Activated CD4-positive, alpha-beta T cell treated with anti-CD3 and anti-CD28 coated beads, Interleukin-2, amount 10 ng/mL, durations not matched to agents 7 days and 5 days (primary cell): Measurements from ENCODE around the gene HECTD2. TPM values are rescaled to one million over a fixed set of nuclear protein-coding genes. Genes with fewer than 3 reads are reported as not detected.
A peak's percentile ranks its signal among the peaks of the same experiment; 100 is the strongest.
"Not testable (repeated sequence)": the region's sequence is repeated elsewhere in the genome, so short reads cannot be mapped to it uniquely, and the experiment has no call there.

Experiments
- CTCF ChIA-PET: fragments of 350-600 bp; sonication (Branson Sonifier 250); formaldehyde crosslinking; loops from one replicate; lab custom pipeline; 2021; ENCODE audit warnings: antibody characterized with exemption; lab: Charles Lee
- POLR2A ChIA-PET: fragments of 350-600 bp; sonication (Branson Sonifier 250); formaldehyde crosslinking; loops from one replicate; lab custom pipeline; 2021; ENCODE audit warnings: antibody characterized with exemption; lab: Charles Lee
- DNase-seq: peaks from one replicate; pipeline ENCODE4 v3.0.0-alpha.2; 2020
- H3K27ac Mint-ChIP-seq: one replicate; pipeline ENCODE4 v1.8.0; 2021; ENCODE audit warnings: mild to moderate bottlenecking, moderate library complexity, mixed read lengths
- H3K27me3 Mint-ChIP-seq: one replicate; pipeline ENCODE4 v1.8.0; 2021; ENCODE audit warnings: mixed read lengths
- H3K36me3 Mint-ChIP-seq: one replicate; pipeline ENCODE4 v1.8.0; 2021; ENCODE audit warnings: low read depth, mixed read lengths
- H3K4me1 Mint-ChIP-seq: one replicate; pipeline ENCODE4 v1.8.0; 2021; ENCODE audit warnings: mixed read lengths
- H3K4me3 Mint-ChIP-seq: one replicate; pipeline ENCODE4 v1.8.0; 2021; ENCODE audit warnings: mild to moderate bottlenecking, moderate library complexity, mixed read lengths
- H3K9me3 Mint-ChIP-seq: one replicate; pipeline ENCODE4 v1.8.0; 2021; ENCODE audit warnings: mixed read lengths
- total RNA-seq, 2 experiments: library from RNA; stranded (reverse); gene quantifications; one replicate each; pipeline ENCODE4 v1.2.3, GENCODE V29; 2021

The HECTD2 gene, protein sequence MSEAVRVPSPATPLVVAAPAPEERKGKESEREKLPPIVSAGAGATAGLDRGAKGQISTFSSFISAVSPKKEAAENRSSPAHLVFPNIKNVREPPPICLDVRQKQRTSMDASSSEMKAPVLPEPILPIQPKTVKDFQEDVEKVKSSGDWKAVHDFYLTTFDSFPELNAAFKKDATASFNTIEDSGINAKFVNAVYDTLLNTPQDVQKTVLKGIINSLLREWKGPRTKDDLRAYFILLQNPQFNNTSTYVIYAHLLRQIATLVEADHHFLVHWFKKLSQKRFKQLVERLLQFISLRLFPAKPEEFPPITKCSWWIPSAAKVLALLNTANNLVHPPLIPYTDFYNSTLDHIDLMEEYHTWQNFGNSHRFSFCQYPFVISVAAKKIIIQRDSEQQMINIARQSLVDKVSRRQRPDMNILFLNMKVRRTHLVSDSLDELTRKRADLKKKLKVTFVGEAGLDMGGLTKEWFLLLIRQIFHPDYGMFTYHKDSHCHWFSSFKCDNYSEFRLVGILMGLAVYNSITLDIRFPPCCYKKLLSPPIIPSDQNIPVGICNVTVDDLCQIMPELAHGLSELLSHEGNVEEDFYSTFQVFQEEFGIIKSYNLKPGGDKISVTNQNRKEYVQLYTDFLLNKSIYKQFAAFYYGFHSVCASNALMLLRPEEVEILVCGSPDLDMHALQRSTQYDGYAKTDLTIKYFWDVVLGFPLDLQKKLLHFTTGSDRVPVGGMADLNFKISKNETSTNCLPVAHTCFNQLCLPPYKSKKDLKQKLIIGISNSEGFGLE
- total RNA-seq = 1 to 10 TPM; 2.6 to 3.1 TPM

DNA sequence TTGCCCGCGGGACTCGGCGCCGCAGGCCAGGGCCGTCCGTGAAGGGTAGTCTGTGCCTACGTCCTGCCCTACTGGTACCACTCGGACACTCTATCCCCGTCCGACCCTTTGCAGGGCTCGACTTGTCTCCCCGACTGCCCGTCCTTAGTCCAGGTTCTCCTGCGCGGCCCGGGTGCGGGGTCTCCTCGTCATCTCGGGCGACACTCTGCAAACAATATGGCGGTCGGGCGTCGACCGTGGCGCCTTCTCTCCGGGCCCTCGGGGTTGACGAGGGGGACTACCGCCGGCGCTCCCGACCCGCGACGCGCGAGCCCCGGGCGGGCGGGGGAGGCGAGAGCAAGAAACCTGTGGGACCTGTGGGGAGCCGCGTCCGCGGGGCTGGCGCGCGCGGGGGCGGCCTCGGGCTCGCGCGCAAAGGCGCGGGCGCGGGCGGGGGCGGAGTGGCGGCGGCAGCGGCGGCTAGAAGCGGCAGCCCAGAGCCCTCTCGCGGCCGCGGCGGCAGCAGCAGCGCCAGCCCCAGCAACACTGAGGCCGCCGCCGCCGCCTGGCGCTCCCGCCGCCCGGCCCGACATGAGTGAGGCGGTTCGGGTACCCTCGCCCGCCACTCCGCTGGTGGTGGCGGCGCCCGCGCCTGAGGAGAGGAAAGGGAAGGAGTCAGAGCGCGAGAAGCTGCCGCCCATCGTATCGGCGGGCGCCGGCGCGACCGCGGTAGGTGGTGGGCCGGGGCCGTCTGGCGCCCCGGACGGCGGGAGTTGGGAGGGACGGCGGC is at the start of gene HECTD2:
HECTD2 (plus strand) TSS at position 476 of the 769 bp plus-strand sequence; CDS start at position 571, 95 bp downstream.
- peak; percentile 72 for DNase-seq
- CTCF ChIA-PET = no interaction called here
- Mint-ChIP-seq H3K27me3 (peaks cover 19% of the 10 kb centered on the region), H3K36me3 (no peaks in the 10 kb centered on the region), H3K9me3 (no peaks in the 10 kb centered on the region), H3K27ac (peak within 1 kb of the TSS; percentile 97), H3K4me1 (peaks cover 18% of the 10 kb centered on the region), H3K4me3 (peak within 1 kb of the TSS; percentile 77)
- POLR2A ChIA-PET = no interaction called here

DNA sequence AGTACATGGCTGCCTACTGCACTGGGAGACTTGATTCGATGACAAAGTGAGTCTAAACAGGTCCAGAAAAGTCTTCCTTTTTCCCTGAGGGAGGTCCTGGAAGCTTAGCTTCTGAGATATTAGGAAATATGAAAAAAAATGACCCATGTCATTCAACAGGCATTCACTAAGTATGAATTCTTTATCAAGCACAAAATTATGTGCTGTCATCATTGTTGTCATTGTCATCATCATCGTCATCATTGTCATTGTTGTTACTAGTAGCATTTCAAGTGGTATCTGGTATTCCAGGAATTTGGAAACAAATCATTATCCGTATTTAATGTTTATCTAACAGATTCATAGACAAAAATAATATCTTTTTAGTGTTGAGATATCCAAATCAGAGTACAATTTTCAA is 49.7 kb upstream of the HECTD2 start:
- POLR2A ChIA-PET = no interaction called here
- CTCF ChIA-PET = no interaction called here
- H3K4me1 Mint-ChIP-seq = no peaks in the 10 kb centered on the region
- peaks cover 45% of the 10 kb centered on the region for H3K27me3 Mint-ChIP-seq
- peaks cover 2% of the 10 kb centered on the region for H3K9me3 Mint-ChIP-seq
- no peaks in the 10 kb centered on the region for H3K36me3 Mint-ChIP-seq
- no peak for DNase-seq
- no peak overlapping the region for H3K4me3 Mint-ChIP-seq
- H3K27ac Mint-ChIP-seq = no peak overlapping the region

DNA sequence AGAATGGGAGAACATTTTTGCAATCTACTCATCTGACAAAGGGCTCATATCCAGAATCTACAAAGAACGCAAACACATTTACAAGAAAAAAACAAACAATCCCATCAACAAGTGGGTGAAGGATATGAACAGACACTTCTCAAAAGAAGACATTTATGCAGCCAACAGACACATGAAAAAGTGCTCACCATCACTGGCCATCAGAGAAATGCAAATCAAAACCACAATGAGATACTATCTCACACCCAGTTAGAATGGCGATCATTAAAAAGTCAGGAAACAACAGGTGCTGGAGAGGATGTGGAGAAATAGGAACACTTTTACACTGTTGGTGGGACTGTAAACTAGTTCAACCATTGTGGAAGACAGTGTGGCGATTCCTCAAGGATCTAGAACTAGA is 44.6 kb upstream of the HECTD2 start:
- DNase-seq, H3K36me3 Mint-ChIP-seq, CTCF ChIA-PET, POLR2A ChIA-PET, H3K4me3 Mint-ChIP-seq, H3K9me3 Mint-ChIP-seq, H3K4me1 Mint-ChIP-seq, H3K27ac Mint-ChIP-seq: not testable (repeated sequence)
- H3K27me3 Mint-ChIP-seq = peaks cover 34% of the 10 kb centered on the region

DNA sequence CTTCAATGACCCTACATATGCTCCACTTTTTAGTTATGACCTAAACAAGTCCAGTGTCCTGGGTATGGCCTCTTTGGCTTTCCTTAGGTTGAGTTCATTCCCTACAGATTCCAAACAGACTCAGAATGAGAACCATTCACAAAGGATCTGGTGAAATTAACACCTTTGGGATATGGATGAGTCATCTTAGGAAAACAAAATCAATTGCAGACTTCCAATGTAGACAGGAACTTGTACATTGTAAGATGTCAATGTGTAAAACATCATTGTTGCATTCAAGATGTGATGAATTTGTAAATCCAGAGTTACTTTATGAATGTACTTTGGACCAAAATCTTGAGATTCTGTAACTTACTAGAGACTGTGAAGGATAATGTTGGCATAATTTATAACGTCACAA is 43.4 kb upstream of the HECTD2 start:
- ChIA-PET POLR2A (no interaction called here), CTCF (no interaction called here)
- DNase-seq = no peak
- peaks cover 25% of the 10 kb centered on the region for H3K27me3 Mint-ChIP-seq
- peaks cover 2% of the 10 kb centered on the region for H3K9me3 Mint-ChIP-seq
- no peaks in the 10 kb centered on the region for H3K36me3 Mint-ChIP-seq
- H3K27ac Mint-ChIP-seq = no peak overlapping the region
- H3K4me1 Mint-ChIP-seq = no peaks in the 10 kb centered on the region
- H3K4me3 Mint-ChIP-seq = no peak overlapping the region

DNA sequence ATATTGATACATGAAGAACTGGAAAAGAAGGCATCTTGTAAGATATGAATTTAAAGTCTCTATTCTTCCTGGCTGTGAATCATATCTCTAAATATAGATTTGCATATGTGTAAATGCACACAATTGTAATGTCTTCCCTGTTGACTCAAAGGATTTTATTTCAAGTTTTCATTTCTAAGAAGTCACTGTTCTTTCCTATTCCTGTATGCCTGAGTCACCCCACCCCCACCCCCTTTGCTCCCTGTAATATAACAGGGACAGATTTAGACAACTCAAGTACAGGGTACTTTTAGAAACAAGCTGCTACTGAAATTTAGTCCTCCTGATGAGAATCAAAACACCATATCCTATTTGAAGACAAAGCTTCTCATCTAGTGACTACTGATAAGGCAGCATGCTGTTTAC is 43.0 kb upstream of the HECTD2 start:
- no peaks in the 10 kb centered on the region for H3K4me1 Mint-ChIP-seq
- H3K27me3 Mint-ChIP-seq = peaks cover 23% of the 10 kb centered on the region
- no peak overlapping the region for H3K27ac Mint-ChIP-seq
- no peak overlapping the region for H3K4me3 Mint-ChIP-seq
- no peaks in the 10 kb centered on the region for H3K36me3 Mint-ChIP-seq
- peaks cover 2% of the 10 kb centered on the region for H3K9me3 Mint-ChIP-seq
- ChIA-PET CTCF (no interaction called here), POLR2A (no interaction called here)
- DNase-seq = no peak

DNA sequence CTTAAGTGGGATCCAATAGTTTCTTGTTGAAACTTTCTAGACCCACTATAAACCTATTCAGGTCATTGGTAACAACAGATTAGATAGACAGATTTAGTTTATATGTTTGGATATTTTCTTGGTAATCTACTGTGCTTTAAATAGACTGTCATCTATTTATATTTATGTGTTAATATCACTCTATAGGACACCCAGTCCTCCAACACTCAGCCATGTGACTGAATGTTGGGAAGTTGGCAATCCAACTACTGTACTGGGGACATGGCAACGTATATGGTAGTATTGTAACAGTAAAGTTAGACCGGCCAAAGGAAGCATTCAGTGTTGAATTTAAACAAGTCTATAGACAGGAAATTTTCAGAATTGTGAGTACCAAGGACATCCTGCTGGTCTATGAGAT is 42.6 kb upstream of the HECTD2 start:
- no peak for DNase-seq
- Mint-ChIP-seq H3K27me3 (peaks cover 19% of the 10 kb centered on the region), H3K4me3 (no peak overlapping the region), H3K4me1 (no peaks in the 10 kb centered on the region), H3K27ac (no peak overlapping the region), H3K9me3 (peaks cover 2% of the 10 kb centered on the region), H3K36me3 (no peaks in the 10 kb centered on the region)
- CTCF ChIA-PET = no interaction called here
- POLR2A ChIA-PET = no interaction called here

DNA sequence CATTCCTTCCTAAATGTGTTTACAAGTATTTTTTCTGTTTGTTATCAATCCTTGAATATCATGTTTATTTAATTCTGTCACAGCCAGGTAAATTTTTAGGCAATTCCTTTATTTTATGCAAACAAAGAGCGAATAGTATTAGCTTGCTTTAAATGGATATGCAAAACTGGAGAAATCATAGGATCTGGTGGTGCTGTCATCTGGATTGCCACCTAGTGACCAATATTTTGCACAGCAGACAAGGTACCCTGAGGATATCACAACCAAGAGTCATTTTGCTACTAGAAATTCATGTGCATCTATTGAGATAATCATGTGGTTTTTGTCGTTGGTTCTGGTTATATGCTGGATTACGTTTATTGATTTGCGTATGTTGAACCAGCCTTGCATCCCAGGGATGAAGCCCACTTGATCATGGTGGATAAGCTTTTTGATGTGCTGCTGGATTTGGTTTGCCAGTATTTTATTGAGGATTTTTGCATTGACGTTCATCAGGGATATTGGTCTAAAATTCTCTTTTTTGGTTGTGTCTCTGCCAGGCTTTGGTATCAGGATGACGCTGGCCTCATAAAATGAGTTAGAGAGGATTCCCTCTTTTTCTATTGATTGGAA is 40.1 kb upstream of the HECTD2 start:
- H3K4me3 Mint-ChIP-seq, H3K36me3 Mint-ChIP-seq, DNase-seq, POLR2A ChIA-PET, H3K4me1 Mint-ChIP-seq, H3K27me3 Mint-ChIP-seq, H3K27ac Mint-ChIP-seq: not testable (repeated sequence)
- CTCF ChIA-PET = interaction anchor here (1.2 kb wide), 1 partner anchor 10 kb away, joined by 5 read pairs; no protein-coding TSS in a partner anchor
- peaks cover 12% of the 10 kb centered on the region for H3K9me3 Mint-ChIP-seq

DNA sequence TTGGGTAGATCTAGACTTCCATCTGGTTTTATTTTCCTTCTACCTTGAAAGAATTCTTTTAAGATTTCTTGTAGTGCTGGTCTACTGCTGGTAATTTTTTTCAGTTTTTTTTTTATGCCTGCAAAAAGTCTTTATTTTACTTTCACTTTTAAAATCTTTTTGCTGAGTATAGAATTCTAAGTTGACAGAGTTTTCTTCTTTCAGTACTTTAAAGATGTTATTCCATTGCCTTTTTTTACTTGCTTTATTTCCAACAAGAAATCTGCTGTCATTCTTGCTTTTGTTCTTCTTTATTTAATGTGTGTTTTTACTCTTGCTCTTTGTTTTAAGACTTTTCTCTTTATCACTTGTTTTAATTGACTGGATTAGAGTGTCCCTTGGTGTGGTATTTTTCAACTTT is 36.1 kb upstream of the HECTD2 start:
- CTCF ChIA-PET = no interaction called here
- Mint-ChIP-seq H3K4me1 (no peaks in the 10 kb centered on the region), H3K36me3 (no peaks in the 10 kb centered on the region)

DNA sequence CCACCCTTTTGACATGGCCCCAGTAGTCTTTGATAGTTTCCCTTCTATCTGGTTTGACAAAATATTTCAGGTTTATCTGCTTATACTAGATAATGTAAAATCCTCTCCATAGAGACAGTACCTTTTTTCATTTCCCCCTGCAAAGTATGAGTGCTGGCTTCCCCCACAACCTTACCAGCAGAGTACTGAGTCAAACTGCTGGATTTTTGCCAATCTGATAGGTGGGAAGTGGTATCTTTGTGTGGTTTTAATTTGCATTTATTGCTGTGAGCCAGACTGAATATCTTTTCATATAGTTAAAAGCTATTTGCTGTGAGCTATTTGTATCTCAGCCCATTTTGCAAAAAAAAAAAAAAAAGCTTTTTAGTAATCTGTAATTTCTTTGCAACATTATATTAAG is 32.1 kb upstream of the HECTD2 start:
- no peaks in the 10 kb centered on the region for H3K4me1 Mint-ChIP-seq
- CTCF ChIA-PET = interaction anchor here (0.6 to 1.2 kb wide), 2 partner anchors 89 to 1344 kb away, joined by 3 read pairs; no protein-coding TSS in a partner anchor
- no peak for DNase-seq
- peaks cover 30% of the 10 kb centered on the region for H3K9me3 Mint-ChIP-seq
- H3K4me3 Mint-ChIP-seq = no peak overlapping the region
- POLR2A ChIA-PET = no interaction called here
- H3K27me3 Mint-ChIP-seq = peaks cover 14% of the 10 kb centered on the region
- peaks cover 2% of the 10 kb centered on the region for H3K36me3 Mint-ChIP-seq
- no peak overlapping the region for H3K27ac Mint-ChIP-seq

More for the DNA sequence above, 36.1 kb upstream of the HECTD2 start:
- H3K4me3 Mint-ChIP-seq = no peak overlapping the region
- H3K27ac Mint-ChIP-seq = no peak overlapping the region
- H3K27me3 Mint-ChIP-seq = peaks cover 12% of the 10 kb centered on the region
- no peak for DNase-seq
- POLR2A ChIA-PET = interaction anchor here (0.7 kb wide), 1 partner anchor 28 kb away, joined by 3 read pairs; no protein-coding TSS in a partner anchor
- peaks cover 27% of the 10 kb centered on the region for H3K9me3 Mint-ChIP-seq

DNA sequence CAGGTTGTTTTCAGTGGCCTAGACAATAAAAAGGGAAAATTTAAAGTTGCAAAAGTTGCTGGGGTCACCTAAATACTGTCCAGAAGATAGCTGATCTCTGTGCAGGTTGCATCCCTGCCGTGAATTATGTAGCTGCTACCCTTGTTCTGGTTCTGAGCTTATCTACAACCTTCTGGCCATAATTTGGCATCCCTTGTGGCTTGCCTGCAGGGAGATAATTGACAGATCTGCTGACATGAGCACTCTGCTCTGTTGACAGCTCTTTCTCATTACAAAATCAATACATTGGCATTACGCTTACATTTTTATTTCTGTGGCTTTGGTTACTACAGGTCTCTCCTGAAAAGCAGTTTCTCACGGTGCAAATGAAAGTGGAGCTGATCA is 29.3 kb upstream of the HECTD2 start:
- Mint-ChIP-seq H3K27ac (no peak overlapping the region), H3K27me3 (peaks cover 17% of the 10 kb centered on the region), H3K4me3 (no peak overlapping the region), H3K36me3 (peaks cover 2% of the 10 kb centered on the region), H3K9me3 (peaks cover 14% of the 10 kb centered on the region), H3K4me1 (no peaks in the 10 kb centered on the region)
- no peak for DNase-seq
- ChIA-PET POLR2A (no interaction called here), CTCF (no interaction called here)

DNA sequence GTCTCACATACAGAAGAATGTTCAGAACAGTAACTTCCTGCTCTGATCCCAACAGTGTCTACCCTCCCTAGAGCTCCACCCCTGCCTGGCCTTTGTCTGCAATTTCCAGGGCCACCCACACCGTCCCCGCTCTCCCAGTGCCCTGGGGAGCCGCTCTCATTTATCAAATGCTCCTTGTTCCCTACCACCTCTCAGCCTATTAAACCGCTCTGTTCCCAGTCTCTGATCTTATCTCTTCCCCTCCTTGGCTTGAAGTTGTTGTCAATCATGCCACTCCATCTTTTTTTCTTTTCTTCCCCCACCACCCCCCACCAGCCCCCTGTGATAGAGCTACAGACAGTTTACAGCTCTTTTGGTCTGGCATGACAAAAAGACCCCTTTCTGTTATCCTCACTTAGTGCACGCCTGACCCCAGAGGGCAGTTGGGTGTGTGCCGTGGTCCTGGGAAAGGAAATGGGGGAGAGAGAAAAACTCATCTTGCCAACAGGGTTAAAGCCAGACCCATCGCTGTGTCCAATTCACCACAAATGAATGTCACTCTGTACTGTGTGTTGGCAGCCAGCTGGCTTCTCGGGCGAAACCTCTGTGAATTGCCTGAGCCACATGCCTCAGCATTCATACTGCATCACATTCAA is 28.8 kb upstream of the HECTD2 start:
- H3K27ac Mint-ChIP-seq = no peak overlapping the region
- no peak overlapping the region for H3K4me3 Mint-ChIP-seq
- peaks cover 12% of the 10 kb centered on the region for H3K9me3 Mint-ChIP-seq
- H3K27me3 Mint-ChIP-seq = peaks cover 15% of the 10 kb centered on the region
- no peaks in the 10 kb centered on the region for H3K4me1 Mint-ChIP-seq
- no peak for DNase-seq
- H3K36me3 Mint-ChIP-seq = peaks cover 2% of the 10 kb centered on the region
- CTCF ChIA-PET = no interaction called here
- POLR2A ChIA-PET = no interaction called here
